ENCODE measurements around the gene OTOGL. TPM values are rescaled to one million over a fixed set of nuclear protein-coding genes. Genes with fewer than 3 reads are reported as not detected.
"Not testable (repeated sequence)": the region's sequence is repeated elsewhere in the genome, so short reads cannot be mapped to it uniquely, and the experiment has no call there.

The OTOGL gene
- total RNA-seq, 1 donor from 2014 or later = 0.27 TPM

DNA sequence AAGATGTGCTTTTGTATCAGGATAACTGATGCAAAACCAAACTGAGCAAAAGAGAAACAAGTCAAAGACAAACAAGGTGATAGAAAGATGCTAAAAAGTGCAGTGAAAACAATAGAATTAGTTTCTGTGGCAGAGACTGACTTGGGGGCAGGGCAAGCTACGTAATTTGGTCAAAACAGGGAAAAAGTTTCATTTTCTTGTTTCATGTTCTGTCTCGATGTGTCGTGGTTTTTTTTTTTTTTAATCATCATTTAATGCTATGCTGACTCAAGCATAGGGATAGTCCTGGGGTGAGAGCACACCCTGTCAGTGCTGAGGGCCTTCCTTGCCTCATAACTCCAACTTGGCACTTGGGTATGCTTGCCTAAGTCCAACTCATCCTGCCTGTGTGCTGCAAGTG is 200.6 kb downstream of the OTOGL start:
- Mint-ChIP-seq H3K27ac (no peak overlapping the region), H3K27me3 (no peaks in the 10 kb centered on the region), H3K4me1 (ENCODE audit: unreplicated experiment) (no peaks in the 10 kb centered on the region), H3K9me3 (no peaks in the 10 kb centered on the region), H3K36me3 (no peaks in the 10 kb centered on the region), H3K4me3 (no peak overlapping the region)
- no peak for DNase-seq (ENCODE audit: extremely low spot score, unreplicated experiment)
- TF ChIP-seq, protein P1, sequence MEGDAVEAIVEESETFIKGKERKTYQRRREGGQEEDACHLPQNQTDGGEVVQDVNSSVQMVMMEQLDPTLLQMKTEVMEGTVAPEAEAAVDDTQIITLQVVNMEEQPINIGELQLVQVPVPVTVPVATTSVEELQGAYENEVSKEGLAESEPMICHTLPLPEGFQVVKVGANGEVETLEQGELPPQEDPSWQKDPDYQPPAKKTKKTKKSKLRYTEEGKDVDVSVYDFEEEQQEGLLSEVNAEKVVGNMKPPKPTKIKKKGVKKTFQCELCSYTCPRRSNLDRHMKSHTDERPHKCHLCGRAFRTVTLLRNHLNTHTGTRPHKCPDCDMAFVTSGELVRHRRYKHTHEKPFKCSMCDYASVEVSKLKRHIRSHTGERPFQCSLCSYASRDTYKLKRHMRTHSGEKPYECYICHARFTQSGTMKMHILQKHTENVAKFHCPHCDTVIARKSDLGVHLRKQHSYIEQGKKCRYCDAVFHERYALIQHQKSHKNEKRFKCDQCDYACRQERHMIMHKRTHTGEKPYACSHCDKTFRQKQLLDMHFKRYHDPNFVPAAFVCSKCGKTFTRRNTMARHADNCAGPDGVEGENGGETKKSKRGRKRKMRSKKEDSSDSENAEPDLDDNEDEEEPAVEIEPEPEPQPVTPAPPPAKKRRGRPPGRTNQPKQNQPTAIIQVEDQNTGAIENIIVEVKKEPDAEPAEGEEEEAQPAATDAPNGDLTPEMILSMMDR (conservative IDR thresholded peaks at IDR 0.05) = no peak

- DNase-seq (ENCODE audit: extremely low spot score, unreplicated experiment); H3K4me1 Mint-ChIP-seq (ENCODE audit: unreplicated experiment); H3K9me3 Mint-ChIP-seq; H3K36me3 Mint-ChIP-seq; H3K27me3 Mint-ChIP-seq; H3K27ac Mint-ChIP-seq; H3K4me3 Mint-ChIP-seq: not testable (repeated sequence)
These were observed 208.1 kb downstream of the OTOGL start for GRCh38 chr12:80307436-80307835.

DNA sequence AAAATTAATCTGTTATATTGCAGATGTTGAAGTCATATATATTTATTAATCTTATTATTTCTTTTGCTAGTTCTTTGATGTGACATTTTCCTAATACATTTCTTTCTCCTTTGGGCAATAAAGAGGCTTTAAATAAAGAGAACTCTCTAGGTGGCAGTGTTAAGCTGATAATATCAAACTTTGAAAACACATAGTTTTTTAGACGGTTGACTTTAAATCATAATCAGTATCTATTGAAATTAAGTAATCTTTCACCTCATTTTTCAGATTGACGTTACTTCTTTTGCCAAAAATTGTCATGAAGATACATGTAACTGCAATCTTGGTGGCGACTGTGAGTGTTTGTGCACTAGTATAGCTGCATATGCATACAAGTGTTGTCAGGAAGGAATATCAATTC is 213.9 kb downstream of the OTOGL start:
- no peaks in the 10 kb centered on the region for H3K36me3 Mint-ChIP-seq
- no peak for DNase-seq (ENCODE audit: extremely low spot score, unreplicated experiment)
- no peak overlapping the region for H3K4me3 Mint-ChIP-seq
- H3K27ac Mint-ChIP-seq = no peak overlapping the region
- TF ChIP-seq, protein P1 (conservative IDR thresholded peaks at IDR 0.05) = no peak
- peaks cover 4% of the 10 kb centered on the region for H3K4me1 Mint-ChIP-seq (ENCODE audit: unreplicated experiment)
- no peaks in the 10 kb centered on the region for H3K27me3 Mint-ChIP-seq
- no peaks in the 10 kb centered on the region for H3K9me3 Mint-ChIP-seq

DNA sequence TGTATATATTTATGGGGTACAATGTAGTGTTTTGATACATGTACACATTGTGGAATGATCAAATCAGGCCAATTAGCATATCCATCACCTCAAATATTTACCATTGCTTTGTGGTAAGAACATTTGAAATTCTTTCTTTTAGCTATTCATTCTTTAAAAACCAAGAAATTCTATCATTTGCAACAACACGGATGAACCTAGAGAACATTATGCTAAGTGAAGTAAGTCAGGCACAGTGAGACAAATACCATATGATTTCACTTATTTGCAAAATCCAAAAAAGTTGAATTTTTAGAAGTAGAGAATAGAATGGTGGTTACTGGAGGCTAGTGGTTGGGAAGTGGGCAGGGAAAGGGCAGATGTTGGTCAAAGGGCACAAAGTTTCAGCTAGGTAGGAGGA is 215.4 kb downstream of the OTOGL start:
- Mint-ChIP-seq H3K27ac (no peak overlapping the region), H3K27me3 (no peaks in the 10 kb centered on the region), H3K9me3 (no peaks in the 10 kb centered on the region), H3K4me3 (peak overlapping the region; percentile 53), H3K36me3 (no peaks in the 10 kb centered on the region), H3K4me1 (ENCODE audit: unreplicated experiment) (peaks cover 4% of the 10 kb centered on the region)
- TF ChIP-seq, protein P1 (conservative IDR thresholded peaks at IDR 0.05) = no peak
- no peak for DNase-seq (ENCODE audit: extremely low spot score, unreplicated experiment)

GRCh38 chr12:80316222-80316621 is 216.9 kb downstream of the OTOGL start:
- peaks cover 4% of the 10 kb centered on the region for H3K4me1 Mint-ChIP-seq (ENCODE audit: unreplicated experiment)
- no peaks in the 10 kb centered on the region for H3K36me3 Mint-ChIP-seq
- H3K27ac Mint-ChIP-seq = no peak overlapping the region
- TF ChIP-seq, protein P1 (conservative IDR thresholded peaks at IDR 0.05) = no peak
- H3K9me3 Mint-ChIP-seq = no peaks in the 10 kb centered on the region
- H3K4me3 Mint-ChIP-seq = no peak overlapping the region
- no peaks in the 10 kb centered on the region for H3K27me3 Mint-ChIP-seq
- no peak for DNase-seq (ENCODE audit: extremely low spot score, unreplicated experiment)

- no peak for DNase-seq (ENCODE audit: extremely low spot score, unreplicated experiment)
- H3K27ac Mint-ChIP-seq = no peak overlapping the region
- peaks cover 4% of the 10 kb centered on the region for H3K4me1 Mint-ChIP-seq (ENCODE audit: unreplicated experiment)
- H3K9me3 Mint-ChIP-seq = no peaks in the 10 kb centered on the region
- no peaks in the 10 kb centered on the region for H3K27me3 Mint-ChIP-seq
- H3K36me3 Mint-ChIP-seq = no peaks in the 10 kb centered on the region
- TF ChIP-seq, protein P1 (conservative IDR thresholded peaks at IDR 0.05) = no peak
- no peak overlapping the region for H3K4me3 Mint-ChIP-seq
These were observed 218.0 kb downstream of the OTOGL start for GRCh38 chr12:80317307-80317706.

Measured in type B pancreatic cell (in vitro differentiated cells).